ENCODE data around the gene PALD1.

- no peak for TF ChIP-seq POLR2A (IDR thresholded peaks at IDR 0.05; ENCODE audit: low read length)
- TF ChIP-seq GATA1 (IDR thresholded peaks at IDR 0.05; ENCODE audit: low read depth, low read length), result no peak
Observed at GRCh38 chr10:70503776-70504175, 25.2 kb downstream of the PALD1 start.

Measured in erythroblast (primary cell).